CD8-positive, alpha-beta memory T cell (primary cell): ENCODE measurements around the gene MGARP. TPM values are rescaled to one million over a fixed set of nuclear protein-coding genes. Genes with fewer than 3 reads are reported as not detected.
A peak's percentile ranks its signal among the peaks of the same experiment; 100 is the strongest.

Source experiments
- CTCF ChIA-PET: fragments of 350-600 bp; sonication (Branson Sonifier 250); formaldehyde crosslinking; loops from one replicate; lab custom pipeline; 2021; ENCODE audit warnings: antibody characterized with exemption; lab: Charles Lee
- POLR2A ChIA-PET: fragments of 350-600 bp; sonication (Branson Sonifier 250); formaldehyde crosslinking; loops from one replicate; lab custom pipeline; 2021; ENCODE audit warnings: antibody characterized with exemption; lab: Charles Lee
- DNase-seq, 5 donors: peaks; one replicate each; pipeline versions ENCODE4 v3.0.0 to v3.0.0-alpha.2; 2020 to 2022; ENCODE audit warnings: mixed read lengths in 1 of 5
- H3K27ac ChIP-seq: one replicate; pipeline ENCODE4 v1.7.0; 2013; ENCODE audit warnings: low read depth, mild to moderate bottlenecking, low read length, moderate library complexity
- H3K27me3 ChIP-seq: 2 replicates; pipeline ENCODE4 v1.7.0; 2013; ENCODE audit warnings: low read length, mild to moderate bottlenecking; ENCODE audit not compliant: insufficient read depth, poor library complexity, severe bottlenecking
- H3K36me3 ChIP-seq: 2 replicates; pipeline ENCODE4 v1.7.0; 2013; ENCODE audit warnings: mild to moderate bottlenecking, low read length, moderate library complexity; ENCODE audit not compliant: insufficient read depth
- H3K4me1 ChIP-seq: 2 replicates; pipeline ENCODE4 v1.7.0; 2013; ENCODE audit warnings: mild to moderate bottlenecking, low read length, moderate library complexity; ENCODE audit not compliant: insufficient read depth
- H3K4me3 ChIP-seq: 2 replicates; pipeline ENCODE4 v1.7.0; 2013; ENCODE audit warnings: mild to moderate bottlenecking, low read length
- H3K9me3 ChIP-seq: 2 replicates; pipeline ENCODE4 v1.7.0; 2013; ENCODE audit warnings: mild to moderate bottlenecking, low read length
- H3K27ac Mint-ChIP-seq, 8 donors: one replicate each; pipeline ENCODE4 v1.8.0; 2020 to 2021; ENCODE audit warnings: mixed read lengths in 8 of 8, mild to moderate bottlenecking in 6 of 8, inconsistent platforms in 3 of 8, moderate library complexity in 3 of 8
- H3K27me3 Mint-ChIP-seq, 2 donors: one replicate each; pipeline ENCODE4 v1.8.0; 2020 to 2021; ENCODE audit warnings: mixed read lengths in 2 of 2, mild to moderate bottlenecking in 1 of 2, moderate library complexity in 1 of 2
- H3K36me3 Mint-ChIP-seq, 3 donors: one replicate each; pipeline ENCODE4 v1.8.0; 2020 to 2021; ENCODE audit warnings: mixed read lengths in 3 of 3, inconsistent platforms in 1 of 3, mild to moderate bottlenecking in 1 of 3
- H3K4me1 Mint-ChIP-seq, 3 donors: one replicate each; pipeline ENCODE4 v1.8.0; 2020 to 2021; ENCODE audit warnings: mixed read lengths in 3 of 3, inconsistent platforms in 1 of 3, mild to moderate bottlenecking in 1 of 3
- H3K4me3 Mint-ChIP-seq, 7 donors: one replicate each; pipeline ENCODE4 v1.8.0; 2020 to 2021; ENCODE audit warnings: mixed read lengths in 7 of 7, mild to moderate bottlenecking in 6 of 7, moderate library complexity in 4 of 7, inconsistent platforms in 2 of 7
- H3K9me3 Mint-ChIP-seq, 5 donors: one replicate each; pipeline ENCODE4 v1.8.0; 2020 to 2022; ENCODE audit warnings: mixed read lengths in 5 of 5, mild to moderate bottlenecking in 3 of 5, moderate library complexity in 2 of 5, inconsistent platforms in 1 of 5
- polyA plus RNA-seq: library from polyadenylated mRNA; unstranded; fragments of 300-500 nt; fragmentation: Illumina TruSeq; gene quantifications from one replicate; pipeline ENCODE4 v1.2.3, GENCODE V29; 2021
- total RNA-seq, 2 experiments: library from RNA; stranded (reverse); gene quantifications; one replicate each; pipeline ENCODE4 v1.2.3, GENCODE V29; 2021

Gene MGARP
- total and polyA plus RNA-seq, 3 experiments from 2014 or later, result 0.84 TPM; not detected in 2

DNA sequence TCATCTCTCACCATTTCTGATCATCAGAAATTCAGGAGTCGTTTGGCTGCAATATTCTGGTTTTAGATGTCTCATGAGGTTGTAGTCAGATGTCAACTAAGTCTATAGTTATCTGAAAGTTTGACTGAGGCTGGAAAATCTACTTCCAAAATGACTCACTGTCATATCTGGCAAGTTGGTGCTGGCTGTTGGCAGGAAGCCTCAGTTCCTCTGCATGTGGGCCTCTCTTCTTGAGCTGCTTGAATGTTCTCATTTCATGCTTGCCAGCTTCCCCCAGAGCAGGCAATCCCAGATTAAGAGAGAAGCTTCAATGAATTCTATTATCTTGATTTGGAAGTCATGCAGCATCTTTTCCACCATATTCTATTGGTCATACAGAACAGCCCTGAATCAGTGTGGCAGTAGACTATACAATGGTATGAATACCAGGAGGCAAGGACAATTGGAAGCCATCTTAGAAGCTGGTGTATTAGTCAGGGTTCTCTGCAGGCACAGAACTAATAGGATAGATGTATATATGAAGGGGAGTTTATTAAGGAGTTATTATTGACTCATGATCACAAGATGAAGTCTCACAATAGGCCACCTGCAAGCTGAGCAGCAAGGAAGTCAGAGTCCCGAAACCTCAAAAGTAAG, 56.2 kb downstream of the MGARP start:
- Mint-ChIP-seq H3K27ac (no peak overlapping the region), H3K4me1 (peaks cover 8 to 10% (median 9%) of the 10 kb centered on the region in 3 donors), H3K4me3 (no peak overlapping the region), H3K27me3 (no peaks in the 10 kb centered on the region), H3K9me3 (no peaks in the 10 kb centered on the region), H3K36me3 (peaks cover 0 to 2% (median 0%) of the 10 kb centered on the region in 3 donors)
- H3K36me3 ChIP-seq, result no peaks in the 10 kb centered on the region
- no peak for DNase-seq
- H3K4me1 ChIP-seq, result peaks cover 6% of the 10 kb centered on the region
- H3K4me3 ChIP-seq, result no peak overlapping the region
- POLR2A ChIA-PET, result no interaction called here
- no peaks in the 10 kb centered on the region for H3K9me3 ChIP-seq
- no peaks in the 10 kb centered on the region for H3K27me3 ChIP-seq
- CTCF ChIA-PET, result interaction anchor here (2.1 kb wide), 1 partner anchor 72 kb away, joined by 11 read pairs; no protein-coding TSS in a partner anchor
- H3K27ac ChIP-seq, result no peak overlapping the region

DNA sequence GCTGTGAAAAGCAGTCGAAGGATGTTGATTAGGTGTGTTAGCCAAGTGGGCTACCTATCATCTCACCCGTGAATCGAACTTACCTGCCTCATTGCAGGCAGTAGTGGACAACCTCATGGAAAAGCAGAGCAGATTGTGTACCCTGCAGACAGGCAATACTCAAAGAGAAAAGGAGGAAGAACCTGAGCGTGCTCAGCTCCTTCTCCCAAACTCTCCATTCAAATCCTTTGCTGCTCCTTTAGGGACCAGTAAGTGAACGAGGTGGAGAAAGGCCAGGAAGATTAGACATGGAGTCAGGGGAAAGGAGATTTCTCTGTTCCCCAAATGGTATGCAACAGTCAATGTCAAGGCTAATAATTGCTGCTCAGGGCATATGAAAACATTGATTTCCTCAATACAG, 57.8 kb downstream of the MGARP start:
- H3K27me3 Mint-ChIP-seq, result peaks cover 0 to 2% of the 10 kb centered on the region in 2 donors
- no peak overlapping the region for H3K27ac Mint-ChIP-seq
- CTCF ChIA-PET, result no interaction called here
- H3K4me1 Mint-ChIP-seq, result peaks cover 8 to 12% (median 9%) of the 10 kb centered on the region in 3 donors
- Histone ChIP-seq H3K4me1 (peaks cover 6% of the 10 kb centered on the region), H3K27ac (no peak overlapping the region), H3K9me3 (no peaks in the 10 kb centered on the region), H3K4me3 (no peak overlapping the region), H3K27me3 (no peaks in the 10 kb centered on the region), H3K36me3 (no peaks in the 10 kb centered on the region)
- peaks cover 0 to 2% (median 0%) of the 10 kb centered on the region in 3 donors for H3K36me3 Mint-ChIP-seq
- no peaks in the 10 kb centered on the region for H3K9me3 Mint-ChIP-seq
- POLR2A ChIA-PET, result no interaction called here
- H3K4me3 Mint-ChIP-seq, result no peak overlapping the region
- DNase-seq, result no peak

DNA sequence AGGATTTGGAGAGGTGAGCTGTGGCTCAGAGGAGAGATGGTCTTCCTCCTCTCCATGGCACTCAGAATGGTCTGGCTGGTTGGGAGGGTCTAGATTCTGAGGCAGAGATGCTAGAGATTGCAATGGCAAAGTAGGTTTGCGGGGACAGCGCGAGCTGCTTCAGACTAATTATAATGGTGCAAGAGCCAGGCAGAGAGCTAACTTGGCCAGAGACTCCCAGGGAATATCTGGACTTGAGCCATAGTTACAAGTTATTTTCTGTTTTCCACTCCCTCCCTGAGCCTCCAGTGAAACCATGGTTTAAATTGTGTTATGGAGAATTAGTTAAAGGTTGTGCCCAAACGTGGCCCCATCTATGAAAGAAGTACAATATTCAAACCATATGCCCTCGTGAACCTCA, 58.3 kb downstream of the MGARP start:
- Histone ChIP-seq H3K4me3 (no peak overlapping the region), H3K4me1 (peaks cover 6% of the 10 kb centered on the region), H3K9me3 (no peaks in the 10 kb centered on the region), H3K27me3 (no peaks in the 10 kb centered on the region), H3K36me3 (no peaks in the 10 kb centered on the region), H3K27ac (no peak overlapping the region)
- POLR2A ChIA-PET, result no interaction called here
- Mint-ChIP-seq H3K4me3 (no peak overlapping the region), H3K27me3 (peaks cover 0 to 2% of the 10 kb centered on the region in 2 donors), H3K4me1 (peaks cover 8 to 12% (median 9%) of the 10 kb centered on the region in 3 donors), H3K9me3 (no peaks in the 10 kb centered on the region), H3K27ac (no peak overlapping the region), H3K36me3 (peaks cover 0 to 2% (median 0%) of the 10 kb centered on the region in 3 donors)
- CTCF ChIA-PET, result interaction anchor here (1.5 kb wide), 1 partner anchor 74 kb away, joined by 5 read pairs; no protein-coding TSS in a partner anchor
- DNase-seq, result no peak

DNA sequence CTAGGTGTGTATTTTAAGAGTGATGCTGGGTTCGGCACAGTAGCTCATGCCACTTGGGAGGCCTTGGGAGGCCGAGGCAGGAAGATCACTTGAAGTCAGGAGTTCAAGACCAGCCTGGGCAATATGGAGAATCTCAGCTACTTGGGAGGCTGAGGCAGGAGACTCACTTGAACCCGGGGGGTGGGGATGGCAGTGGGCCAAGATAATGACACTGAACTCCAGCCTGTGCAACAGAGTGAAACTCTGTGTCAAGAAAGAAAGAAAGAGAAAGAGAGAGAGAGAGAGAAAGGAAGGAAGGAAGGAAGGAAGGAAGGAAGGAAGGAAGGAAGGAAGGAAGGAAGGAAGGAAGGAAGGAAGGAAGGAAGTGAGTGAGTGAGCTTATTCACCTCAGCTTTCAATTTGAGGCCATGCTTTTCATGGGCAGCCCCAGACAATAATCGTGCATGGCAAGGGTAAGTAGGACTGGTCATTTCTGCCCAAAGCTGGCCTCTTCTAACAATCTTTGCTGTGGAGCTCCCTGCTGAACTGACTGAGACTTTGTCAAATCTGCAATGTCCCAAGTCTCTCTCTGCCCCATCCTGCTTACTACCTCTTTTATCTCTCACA, 60.5 kb downstream of the MGARP start:
- Mint-ChIP-seq H3K9me3 (no peaks in the 10 kb centered on the region), H3K4me3 (no peak overlapping the region), H3K36me3 (peaks cover 0 to 2% (median 0%) of the 10 kb centered on the region in 3 donors), H3K27me3 (peaks cover 0 to 2% of the 10 kb centered on the region in 2 donors), H3K4me1 (peaks cover 8 to 12% (median 9%) of the 10 kb centered on the region in 3 donors), H3K27ac (peak overlapping the region in 1 of 8 donors; percentile 60)
- no peak overlapping the region for H3K4me3 ChIP-seq
- H3K27me3 ChIP-seq, result no peaks in the 10 kb centered on the region
- no peak for DNase-seq
- no peak overlapping the region for H3K27ac ChIP-seq
- ChIA-PET CTCF (interaction anchor here (1.1 to 1.6 kb wide), 2 partner anchors 9 to 189 kb away, joined by 3 to 5 read pairs; no protein-coding TSS in a partner anchor), POLR2A (no interaction called here)
- H3K9me3 ChIP-seq, result no peaks in the 10 kb centered on the region
- peaks cover 6% of the 10 kb centered on the region for H3K4me1 ChIP-seq
- no peaks in the 10 kb centered on the region for H3K36me3 ChIP-seq

Other genes with a start within 250 kb of the MGARP start
- 10 to 100 TPM; 26.6 to 27.4 TPM for gene ELF2, start 103.0 kb downstream of the MGARP start, total RNA-seq
- 32.5 TPM for gene ELF2, start 103.0 kb downstream of the MGARP start, polyA plus RNA-seq
- 100 to 1,000 TPM; 116 to 122 TPM for gene NAA15, start 21.3 kb upstream of the MGARP start, total RNA-seq
- gene NAA15, start 21.3 kb upstream of the MGARP start, polyA plus RNA-seq, result 47.0 TPM
- gene NDUFC1, start 22.3 kb upstream of the MGARP start, total RNA-seq, result 10 to 100 TPM; 49.6 to 50.2 TPM
- gene NDUFC1, start 22.3 kb upstream of the MGARP start, polyA plus RNA-seq, result 146 TPM
- 1 to 10 TPM; 5.6 to 6.2 TPM for gene RAB33B, start 173.9 kb upstream of the MGARP start, total RNA-seq
- gene RAB33B, start 173.9 kb upstream of the MGARP start, polyA plus RNA-seq, result 8.4 TPM